HG03432 (cell line): ENCODE measurements around the gene WHRN.

Source experiments
- ATAC-seq: cut with Tn5 transposase; IDR thresholded peaks from one replicate; pipeline ENCODE4 v1.9.1; 2021; ENCODE audit warnings: mild to moderate bottlenecking, moderate library complexity; ENCODE audit not compliant: unreplicated experiment

Gene WHRN

DNA sequence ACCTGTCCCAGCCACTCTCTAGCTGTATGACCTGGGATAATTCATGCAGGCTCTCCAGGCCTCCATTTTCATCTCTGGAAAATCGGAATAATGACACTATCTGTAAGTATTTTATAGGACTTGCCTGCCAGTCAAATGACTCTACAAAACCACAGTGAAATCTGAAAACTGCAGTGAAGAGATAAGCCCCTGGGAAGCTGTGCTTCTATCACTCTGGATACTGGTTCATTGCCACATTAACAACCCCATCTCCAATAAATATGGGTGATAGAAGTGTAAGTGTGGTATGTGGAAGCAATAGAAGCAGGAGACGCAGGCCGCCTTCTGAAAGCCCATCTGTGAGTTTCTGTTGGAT, 31.8 kb downstream of the WHRN start:
- ATAC-seq, result no peak

DNA sequence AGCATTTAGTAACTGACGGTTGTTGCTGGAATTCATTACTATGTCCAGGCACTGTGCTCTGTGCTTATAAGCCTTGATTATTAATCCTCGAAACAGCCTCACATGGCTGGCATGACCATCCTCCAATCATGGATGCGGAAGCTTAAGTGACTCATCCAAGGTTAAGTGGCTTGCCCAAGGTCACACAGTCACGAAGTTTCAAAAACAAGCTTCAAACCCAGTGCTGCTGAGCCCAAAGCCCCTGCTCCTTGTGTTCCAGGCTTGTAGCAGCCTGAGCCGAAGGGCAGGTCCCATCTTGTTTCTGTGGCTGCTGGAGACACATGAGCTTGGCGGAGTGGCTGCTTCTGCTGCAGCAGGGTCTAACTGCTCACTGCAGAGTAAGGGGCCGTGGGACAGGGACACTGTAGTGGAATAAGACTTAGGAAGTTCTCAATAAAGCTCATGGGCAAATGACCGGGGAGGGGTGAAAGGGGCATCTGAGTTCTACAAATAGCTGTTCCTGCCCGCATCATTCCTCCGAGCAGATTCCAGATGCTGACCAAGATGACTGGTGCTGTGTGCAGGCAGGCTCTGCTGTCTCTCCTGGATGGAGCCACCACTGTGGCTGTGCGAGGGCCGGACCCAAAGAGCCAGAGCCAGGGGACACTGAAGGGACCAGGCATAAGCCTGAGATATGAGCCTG, 32.4 kb downstream of the WHRN start:
- no peak for ATAC-seq

DNA sequence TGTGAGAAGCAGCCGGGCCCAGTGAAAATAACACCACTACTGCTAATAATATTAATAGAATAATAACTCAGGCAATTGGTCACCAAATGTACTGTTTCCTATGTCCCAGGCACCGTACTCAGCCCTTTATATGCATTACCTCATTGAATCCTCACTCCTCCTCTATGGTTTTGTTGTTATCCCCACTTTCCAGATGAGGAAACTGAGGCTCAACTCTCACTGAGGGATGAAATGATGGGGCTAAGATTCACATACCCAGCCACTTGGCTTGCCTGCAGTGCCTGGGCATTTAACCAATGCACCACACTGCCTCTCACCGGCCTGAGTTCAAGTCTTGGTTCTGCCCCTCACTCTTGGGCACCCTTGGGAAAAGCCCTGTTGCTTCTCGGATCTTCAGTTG, 34.1 kb downstream of the WHRN start:
- ATAC-seq, result no peak

DNA sequence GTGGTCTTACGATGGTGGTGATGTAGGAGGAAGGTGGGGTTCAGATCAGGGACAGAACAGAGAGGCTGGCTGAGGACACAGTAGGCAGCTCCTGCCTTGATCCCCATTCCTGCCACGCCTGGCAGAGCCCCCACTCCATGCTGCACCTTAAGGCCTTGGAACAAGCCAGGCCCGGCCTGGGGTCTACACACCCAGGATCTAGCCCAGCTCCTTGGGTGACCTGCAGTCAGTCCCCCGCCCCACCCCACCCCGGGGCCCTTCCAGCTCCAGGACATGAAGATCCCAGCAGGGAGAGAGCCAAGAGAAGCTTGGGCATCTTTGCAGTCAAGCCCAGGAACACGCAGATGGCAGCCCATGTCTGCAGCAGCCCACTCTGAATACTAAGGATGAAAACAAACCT, 34.7 kb downstream of the WHRN start:
- ATAC-seq, result no peak

DNA sequence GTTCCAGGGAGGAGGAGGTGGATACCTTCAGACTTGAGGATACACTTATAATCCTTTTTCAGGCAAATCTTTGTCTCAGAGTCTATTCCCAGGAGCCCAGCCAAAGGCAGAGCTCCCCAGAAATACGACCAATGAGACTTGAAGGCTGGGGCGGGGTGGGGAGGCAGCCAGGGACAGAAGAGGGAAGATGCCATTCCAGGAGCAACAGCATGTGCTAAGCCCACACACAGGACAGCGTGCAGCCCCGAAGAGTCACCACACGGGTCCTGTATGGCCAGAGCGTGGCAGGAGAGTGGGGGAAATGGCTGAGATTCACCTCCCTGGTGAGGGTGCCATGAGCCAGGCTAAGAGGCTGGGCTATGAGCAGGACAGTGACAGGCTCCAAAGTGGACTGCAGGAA, 35.2 kb downstream of the WHRN start:
- no peak for ATAC-seq

DNA sequence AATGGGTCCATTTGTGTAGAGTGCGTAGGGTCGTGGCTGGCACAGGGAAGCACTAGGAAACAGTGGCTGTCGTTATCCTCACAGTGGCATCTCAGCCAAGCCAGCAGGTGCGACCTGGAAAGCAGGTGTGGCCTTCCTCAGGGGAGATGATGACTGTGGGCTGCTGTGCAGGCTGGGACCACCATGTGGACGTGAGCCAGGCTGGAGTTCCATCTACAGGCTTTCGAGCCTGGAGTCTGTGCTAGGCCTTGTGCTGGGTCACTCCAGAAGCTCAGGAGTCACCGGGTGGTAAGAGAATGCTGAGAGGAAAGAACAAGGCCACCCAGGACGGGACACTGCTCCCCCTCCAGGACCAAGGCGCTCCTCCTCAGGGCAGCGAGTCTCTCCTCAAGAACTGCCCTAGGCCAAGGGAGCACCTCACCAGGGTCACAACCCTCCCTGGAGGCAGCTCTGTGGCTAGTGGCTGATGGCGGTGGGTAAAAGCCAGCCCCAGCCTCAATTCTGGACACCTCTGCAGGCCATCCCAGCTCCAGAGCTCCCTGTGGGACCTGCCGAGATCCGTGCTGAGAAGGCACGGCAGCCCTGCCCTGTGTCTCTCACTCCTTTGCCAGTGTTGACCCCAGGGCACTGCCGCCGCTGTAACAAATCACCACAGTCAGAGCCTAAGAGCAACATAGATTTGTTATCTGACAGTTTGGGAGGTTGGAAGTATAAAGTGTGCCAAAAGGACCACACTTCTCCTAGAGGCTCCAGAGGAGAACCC, 36.0 kb downstream of the WHRN start:
- ATAC-seq, result no peak

DNA sequence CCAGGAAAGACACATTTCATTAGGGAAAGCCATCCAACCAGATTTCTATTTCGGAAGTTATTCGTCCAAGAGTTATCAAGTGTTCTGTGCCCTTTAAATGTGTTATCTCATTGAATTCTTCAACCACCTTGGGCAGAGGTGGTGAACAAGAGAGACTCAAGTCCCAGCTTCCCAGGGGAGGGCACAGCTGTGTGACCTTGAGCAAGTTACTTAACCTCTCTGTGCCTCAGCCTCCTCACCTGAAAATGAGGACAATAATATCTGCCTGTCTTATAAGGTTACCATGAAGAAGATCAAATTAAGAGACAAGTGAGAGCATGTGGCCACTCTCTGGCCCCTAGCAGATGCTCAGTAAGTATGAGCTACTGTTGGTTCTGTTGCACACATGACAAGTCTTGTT, 37.4 kb downstream of the WHRN start:
- ATAC-seq, result no peak

DNA sequence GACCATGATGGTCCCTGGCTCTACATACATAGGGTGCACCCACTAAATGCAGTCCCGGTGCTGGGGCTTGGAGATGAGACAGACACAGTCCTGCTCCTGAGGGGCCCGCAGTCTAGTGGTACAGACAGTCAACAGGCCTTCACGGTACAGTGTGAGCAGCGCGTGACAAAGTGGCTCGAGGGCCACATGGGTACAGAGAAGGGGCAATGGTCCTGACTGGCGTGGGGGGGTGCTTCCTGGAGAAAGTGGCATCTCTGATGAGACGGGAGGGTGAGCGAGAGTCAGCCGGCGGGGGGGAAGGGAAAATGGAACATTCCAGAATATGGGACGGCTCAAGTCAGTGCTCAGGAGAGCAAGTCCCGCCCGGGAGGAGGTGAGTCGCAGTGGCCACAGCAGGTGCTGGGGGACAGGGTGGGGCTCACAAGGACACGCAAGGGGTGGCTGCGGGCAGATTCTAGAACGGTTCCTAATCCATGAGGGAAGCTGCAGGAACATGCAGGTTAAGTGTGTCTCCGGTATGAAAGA, 38.0 kb downstream of the WHRN start:
- no peak for ATAC-seq

DNA sequence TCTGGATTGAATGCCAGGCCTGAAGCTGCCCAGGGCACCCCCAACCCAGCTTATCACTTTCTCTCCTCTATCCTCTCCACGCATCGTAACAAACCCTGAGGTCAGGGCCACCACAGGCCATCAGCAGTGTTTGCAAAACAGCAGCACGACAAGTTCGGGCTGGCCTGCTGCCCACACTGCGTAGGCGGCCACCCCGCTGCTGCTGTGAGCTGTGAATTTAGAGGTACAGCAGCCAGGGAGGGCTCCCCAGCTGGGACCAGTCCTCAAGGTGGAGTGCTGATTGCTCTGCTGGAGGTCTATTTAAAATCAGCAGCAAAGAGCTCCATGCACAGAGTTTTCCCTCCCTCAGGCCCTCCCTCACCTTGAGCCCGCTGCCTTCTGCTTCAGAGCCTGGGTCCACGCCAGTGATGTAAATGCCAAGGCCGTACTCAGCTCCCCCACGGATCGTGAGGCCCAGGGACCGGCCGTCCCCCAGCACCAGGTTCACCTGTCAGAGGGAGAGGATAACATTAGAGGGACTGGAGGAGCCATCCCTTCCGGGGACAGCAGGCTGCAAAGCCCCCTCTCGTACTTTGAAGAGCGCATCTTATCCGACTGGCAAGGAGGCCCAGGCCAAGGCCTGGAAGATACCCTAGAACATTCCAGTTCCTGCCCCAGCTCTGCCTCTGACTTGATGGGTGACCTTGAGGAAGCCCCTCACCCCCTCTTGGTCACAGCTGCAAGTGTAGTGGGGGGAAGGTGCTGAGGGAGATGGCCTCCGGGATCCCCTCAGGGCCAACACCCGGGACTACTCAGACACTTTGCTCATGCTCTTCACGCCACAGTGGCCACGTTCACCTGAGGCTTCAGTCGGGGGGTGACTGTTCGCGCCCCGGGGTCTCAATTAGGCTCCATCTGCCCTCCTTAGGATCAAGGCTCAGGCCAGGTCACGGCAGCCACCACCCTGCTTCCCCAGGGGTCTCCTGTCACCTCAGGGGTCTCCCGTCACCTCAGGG, 39.1 kb downstream of the WHRN start:
- no peak for ATAC-seq

DNA sequence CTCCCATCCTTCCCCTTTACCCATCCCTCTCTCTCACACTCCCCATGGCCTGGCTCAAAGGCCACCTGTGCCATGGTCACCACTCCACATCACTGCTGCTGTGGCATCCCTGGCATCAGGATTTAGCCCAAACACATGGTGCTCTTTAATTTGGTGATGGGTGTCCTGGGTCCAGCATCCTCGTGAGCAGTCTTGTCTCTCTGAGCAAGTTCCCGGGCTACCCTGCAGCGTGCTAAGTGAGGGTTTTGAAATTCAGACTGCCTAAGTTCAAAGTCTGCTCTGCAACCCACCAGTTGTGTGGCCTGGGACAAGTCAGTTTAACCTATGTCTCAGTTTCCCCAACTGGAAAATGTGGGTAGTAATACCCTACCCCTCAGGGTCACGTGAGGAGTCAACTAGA, 39.9 kb downstream of the WHRN start:
- no peak for ATAC-seq

DNA sequence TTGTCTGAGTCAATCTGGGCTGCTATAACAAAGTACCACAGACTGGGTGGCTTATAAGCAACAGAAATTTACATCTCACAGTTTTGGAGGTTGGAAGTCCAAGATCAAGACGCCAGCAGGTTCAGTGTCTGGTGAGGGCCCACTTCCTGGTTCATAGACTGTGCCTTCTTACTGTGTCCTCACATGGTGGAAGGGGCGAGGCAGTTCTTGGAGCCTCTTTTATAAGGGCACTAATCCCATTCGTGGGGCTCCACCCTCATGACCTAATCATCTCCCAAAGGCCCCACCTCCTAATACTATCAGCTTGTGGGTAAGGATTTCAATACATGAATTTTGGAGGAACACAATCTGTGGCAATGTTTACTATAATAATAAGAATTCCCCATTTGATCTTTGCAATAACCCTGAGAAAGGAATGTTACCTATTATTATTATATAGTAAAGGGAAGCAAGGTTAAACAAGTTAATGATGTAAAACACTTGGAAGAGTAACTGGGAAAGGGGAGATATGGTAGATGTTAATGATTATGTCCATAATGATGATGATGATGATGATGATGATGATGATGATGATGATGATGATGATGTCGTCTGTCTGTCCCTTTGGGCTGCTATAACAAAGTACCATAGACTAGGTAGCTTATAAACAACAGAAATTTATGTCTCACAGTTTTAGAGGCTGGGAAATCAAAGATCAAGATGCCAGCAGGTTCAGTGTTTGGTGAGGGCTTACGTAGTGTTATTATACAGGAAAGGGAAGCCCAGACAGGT, 40.8 kb downstream of the WHRN start:
- ATAC-seq, result no peak

DNA sequence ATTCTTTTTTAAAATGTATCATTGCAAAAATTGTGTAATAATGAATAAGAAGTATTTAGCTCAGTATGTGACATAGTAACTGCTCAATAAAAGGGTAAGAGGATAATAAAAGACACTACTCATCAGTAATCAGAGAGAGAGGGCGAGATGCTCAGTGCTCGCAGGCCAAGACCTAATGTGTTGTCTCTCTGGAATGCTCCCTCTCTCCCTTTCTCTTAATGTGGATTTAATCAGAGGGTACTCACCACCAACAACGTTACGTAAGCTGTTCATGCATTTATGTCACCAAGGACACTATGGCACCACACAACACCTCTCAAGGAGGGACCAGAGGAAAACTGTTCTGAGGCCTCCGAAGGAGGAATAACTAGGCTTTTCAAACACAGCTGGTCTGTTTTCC, 42.5 kb downstream of the WHRN start:
- ATAC-seq, result no peak

DNA sequence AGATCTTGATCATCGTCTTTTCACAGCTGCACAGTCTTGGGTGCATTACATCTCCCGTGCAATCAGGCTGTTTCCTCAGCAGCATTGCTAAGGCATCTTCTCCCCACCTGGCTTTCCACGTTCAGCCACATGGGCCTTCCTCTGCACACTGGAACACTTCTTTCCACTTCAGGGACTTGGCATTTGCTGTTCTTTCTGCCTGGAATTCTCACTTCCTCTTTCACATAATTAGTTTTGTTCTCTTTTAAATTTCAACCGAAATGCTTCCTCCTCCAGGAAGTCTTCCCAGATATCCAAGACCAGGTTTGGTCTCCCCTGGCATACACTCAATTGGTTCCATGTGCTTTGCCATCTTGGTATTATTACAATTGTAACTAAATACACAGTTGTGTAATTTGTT, 43.8 kb downstream of the WHRN start:
- ATAC-seq, result no peak

DNA sequence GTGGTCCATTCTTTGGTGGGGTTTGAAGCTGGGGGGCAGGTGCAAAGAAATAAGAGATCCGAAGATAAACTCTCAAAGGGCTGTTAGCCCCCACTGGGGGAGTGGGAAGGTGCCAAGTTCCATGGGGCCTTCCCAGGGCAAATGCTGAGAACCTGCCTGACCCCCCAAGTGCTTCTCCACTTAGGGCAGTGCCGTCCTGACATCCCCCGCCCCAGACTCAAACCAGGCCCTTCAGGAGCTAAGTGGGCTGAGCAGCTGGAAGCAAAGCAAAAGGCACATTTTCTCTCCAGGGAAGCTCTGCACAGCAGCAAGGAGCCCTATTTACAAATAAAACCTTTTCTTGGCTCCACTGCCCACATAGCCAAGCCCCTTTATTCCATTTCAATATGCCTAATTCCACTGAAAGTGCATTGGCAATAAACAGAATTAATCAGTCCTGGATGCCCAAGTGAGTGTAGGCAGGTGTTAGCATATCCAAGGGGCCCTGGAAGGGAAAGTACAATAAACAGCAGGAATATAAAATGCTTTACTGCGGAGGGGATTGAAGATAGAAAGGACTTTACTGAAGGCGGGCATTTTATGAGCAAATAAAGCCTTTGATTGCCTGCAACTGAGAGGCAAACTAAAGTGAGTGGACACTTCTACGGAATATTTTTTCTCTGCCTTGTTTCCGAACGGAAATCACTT, 44.6 kb downstream of the WHRN start:
- ATAC-seq, result no peak

DNA sequence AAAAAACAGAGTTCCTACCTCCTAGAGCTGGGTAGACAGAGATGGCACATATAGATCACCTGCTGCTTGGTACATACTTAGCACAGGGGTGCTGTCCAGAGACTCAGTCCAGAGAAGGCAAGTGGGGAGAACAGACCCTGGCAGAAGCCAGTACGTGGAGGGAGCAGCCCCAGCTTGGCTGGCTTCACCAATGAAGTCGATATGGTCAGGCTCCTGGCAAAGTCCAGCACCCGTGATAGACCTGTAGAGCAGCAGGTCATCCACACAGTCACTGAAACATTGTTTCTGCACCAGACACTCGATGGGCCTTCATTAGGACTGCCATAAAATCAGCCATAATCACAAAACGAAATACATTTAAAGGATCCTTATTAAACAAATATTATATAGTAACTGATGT, 45.8 kb downstream of the WHRN start:
- ATAC-seq, result no peak

DNA sequence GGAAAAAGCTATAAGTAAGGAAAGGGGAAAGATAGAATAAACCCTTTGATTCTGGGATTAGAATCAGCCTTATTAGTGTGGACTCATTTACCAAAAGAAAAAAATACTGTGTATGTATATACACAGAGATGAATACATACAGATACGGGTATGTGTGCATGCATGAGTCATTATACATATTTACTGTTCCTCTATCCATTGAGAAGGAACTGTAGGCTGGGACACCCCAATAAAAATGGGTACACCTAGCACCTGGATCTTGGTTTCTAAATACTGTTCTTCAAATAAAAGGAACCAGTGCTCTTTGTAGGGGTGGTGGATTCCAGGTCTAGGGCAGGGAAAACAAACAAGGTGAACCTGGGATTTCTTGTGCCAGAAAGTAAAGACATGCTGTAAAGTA, 48.3 kb downstream of the WHRN start:
- no peak for ATAC-seq

DNA sequence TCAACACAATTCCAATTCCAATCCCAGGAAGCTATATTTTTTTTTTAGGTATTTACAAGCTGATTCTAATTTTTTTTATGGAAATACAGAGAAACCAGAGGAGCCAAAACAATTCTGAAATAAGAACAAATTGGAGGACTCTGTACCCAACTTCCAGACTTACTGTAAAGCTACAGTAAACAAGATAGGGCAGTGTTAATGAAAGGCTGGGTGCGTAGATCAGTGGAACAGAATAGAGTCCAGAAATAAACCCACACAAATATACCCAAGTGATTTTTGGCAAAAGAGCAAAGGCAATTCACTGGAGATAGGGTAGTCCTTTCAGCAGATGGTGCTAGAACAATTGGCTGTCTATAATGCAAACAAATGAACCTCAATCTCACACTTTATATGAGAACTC, 50.6 kb downstream of the WHRN start:
- no peak for ATAC-seq

DNA sequence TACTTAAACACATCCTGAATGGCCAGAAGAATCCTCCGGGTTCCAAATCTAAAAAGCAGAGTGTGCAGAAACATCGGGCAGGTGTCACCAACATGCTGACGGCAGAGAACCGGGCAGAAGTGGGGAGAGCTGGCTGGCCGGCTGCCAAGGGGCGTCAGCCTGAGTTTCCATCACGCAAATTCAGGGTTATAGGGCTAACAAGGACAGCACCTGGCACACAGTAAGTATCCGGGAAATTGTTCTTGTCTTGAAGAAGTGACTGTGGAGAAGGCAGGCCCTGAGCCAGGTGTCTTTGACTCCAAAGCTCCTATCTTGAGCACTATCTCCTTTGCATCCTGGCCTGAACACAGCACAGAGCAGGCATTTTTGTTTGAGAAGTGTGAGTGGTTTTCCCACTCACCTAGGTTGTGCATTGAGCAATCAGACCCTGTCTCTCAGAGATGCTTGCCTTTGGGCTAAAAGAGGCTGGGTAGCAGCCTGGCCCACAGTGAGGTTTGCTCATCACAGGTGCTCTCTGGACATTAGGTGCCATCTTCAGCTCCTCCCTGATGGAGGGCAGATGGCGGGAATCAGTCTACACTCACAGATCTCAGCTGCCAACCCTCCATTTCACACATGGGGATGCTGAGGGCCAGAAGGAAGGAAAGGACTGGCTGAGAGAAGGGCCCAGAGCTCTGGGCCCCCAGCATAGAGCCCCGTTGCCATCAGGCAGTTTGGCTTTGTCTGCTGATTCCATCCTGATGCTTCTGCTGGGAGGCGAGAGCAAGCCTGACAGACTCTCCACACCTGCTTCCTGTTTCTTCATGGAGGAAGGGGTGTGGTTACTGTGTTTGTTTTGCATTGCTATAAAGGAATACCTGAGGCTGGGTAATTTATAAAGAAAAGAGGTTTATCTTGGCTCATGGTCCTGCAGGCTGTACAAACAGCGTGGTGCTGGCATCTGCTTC, 52.8 kb downstream of the WHRN start:
- ATAC-seq, result peak; percentile 47

DNA sequence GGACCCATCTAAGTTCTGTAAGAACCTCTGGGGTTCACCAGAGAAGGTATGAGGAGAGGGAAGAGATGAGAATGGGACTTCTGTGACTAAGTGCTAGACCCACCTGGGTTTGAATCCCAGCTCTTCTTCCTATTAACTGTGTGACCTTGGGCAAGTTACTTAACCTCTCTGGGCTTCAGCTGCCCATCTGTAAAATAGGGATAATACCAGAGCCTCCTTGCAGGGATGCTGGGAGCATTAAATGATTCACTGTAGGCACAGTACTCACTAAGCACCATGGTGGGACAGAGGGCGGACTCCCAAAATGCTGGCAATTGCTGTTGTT, 53.6 kb downstream of the WHRN start:
- ATAC-seq, result no peak
